ENCODE data around the gene BRICD5. TPM values are rescaled to one million over a fixed set of nuclear protein-coding genes. Genes with fewer than 3 reads are reported as not detected.

BRICD5 gene
- total RNA-seq, 1 experiment from 2014 or later = 18.6 TPM

DNA sequence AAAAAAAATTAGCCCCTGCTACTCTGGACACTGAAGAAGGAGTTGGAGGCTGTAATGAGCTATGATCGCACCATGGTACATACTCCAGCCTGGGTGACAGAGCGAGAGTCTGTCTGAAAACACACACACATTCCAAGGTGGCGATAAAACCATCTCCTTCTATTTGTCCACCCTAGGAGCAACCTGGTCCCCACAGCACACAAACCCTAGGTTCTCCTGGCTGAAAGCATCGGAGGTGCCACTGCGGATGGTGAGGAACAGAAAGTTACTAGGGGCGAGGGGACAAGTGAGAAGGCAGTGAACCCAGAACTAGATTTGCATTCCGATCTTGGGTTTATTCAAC lies 42.1 kb upstream of the BRICD5 start:
- DNase-seq (ENCODE audit: low spot score) = no peak
- Histone ChIP-seq H3K4me1 (ENCODE audit: insufficient read depth, low read length, poor library complexity, severe bottlenecking) (peaks cover 18% of the 10 kb centered on the region), H3K27ac (ENCODE audit: low read depth, low read length, poor library complexity, severe bottlenecking) (no peak overlapping the region), H3K9me3 (ENCODE audit: low read depth, low read length, poor library complexity, severe bottlenecking) (no peaks in the 10 kb centered on the region), H3K4me3 (ENCODE audit: low read depth, low read length, poor library complexity, severe bottlenecking) (no peak overlapping the region), H3K36me3 (ENCODE audit: insufficient read depth, low read length, poor library complexity, severe bottlenecking) (peaks cover 50% of the 10 kb centered on the region), H3K27me3 (replicated peaks; ENCODE audit: insufficient read depth, low read depth, low read length, poor library complexity) (no peaks in the 10 kb centered on the region)
- CTCF ChIA-PET = no interaction called here
- intact Hi-C loops (cut with micrococcal nuclease; ENCODE audit: unreplicated experiment) = no loop called here
- no TSS peak for BruUV-seq (replicated peaks)
- TF ChIP-seq, protein P1, sequence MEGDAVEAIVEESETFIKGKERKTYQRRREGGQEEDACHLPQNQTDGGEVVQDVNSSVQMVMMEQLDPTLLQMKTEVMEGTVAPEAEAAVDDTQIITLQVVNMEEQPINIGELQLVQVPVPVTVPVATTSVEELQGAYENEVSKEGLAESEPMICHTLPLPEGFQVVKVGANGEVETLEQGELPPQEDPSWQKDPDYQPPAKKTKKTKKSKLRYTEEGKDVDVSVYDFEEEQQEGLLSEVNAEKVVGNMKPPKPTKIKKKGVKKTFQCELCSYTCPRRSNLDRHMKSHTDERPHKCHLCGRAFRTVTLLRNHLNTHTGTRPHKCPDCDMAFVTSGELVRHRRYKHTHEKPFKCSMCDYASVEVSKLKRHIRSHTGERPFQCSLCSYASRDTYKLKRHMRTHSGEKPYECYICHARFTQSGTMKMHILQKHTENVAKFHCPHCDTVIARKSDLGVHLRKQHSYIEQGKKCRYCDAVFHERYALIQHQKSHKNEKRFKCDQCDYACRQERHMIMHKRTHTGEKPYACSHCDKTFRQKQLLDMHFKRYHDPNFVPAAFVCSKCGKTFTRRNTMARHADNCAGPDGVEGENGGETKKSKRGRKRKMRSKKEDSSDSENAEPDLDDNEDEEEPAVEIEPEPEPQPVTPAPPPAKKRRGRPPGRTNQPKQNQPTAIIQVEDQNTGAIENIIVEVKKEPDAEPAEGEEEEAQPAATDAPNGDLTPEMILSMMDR (conservative IDR thresholded peaks at IDR 0.05; ENCODE audit: low read depth, low read length) = no peak
- TF ChIP-seq EZH2 (IDR thresholded peaks at IDR 0.05; ENCODE audit: borderline replicate concordance, low read depth, low read length, poor library complexity, severe bottlenecking) = no peak
- POLR2A ChIA-PET (ENCODE audit: low non-redundant PET) = no interaction called here

DNA sequence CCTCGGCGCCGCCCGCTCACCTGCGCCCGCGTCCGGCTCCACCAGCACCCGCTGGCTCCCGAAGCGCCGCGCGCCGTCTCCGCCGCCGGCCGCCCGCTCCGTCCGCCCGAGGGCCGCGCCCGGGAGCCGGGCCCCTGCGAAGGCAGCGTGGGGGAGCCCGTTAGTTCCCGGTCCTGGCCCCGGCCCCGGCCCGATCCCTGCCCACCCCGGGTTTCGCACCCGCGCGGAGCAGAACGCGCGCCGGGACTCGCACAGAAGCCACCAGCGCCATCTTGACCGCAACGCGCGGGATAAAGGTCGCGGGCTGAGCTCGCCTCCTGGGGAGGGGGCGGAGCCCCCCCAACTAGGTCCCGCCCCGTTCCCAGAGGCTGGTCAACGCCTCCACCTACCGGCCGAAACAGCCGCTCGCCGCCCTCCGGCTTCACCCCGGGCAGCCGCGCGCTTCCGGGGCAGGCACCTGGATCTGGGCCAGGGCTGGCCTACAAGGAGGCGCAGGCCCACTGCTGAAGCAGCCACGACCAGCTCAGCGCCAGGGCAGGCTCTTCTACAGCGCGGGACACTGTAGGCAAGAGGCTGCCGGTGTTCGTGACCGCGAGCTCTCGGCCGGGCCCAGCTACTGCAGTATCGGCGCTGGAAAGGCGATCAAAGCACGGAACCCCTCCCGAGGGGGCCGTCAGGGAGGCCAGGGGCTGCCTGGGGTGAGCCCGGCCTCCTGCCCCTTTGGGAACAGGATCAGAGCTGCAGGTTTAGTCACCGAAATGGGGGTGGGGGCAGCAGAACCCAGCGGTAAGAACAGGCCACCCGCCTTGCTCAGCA lies 40.8 kb upstream of the BRICD5 start, which contains the start of gene ECI1:
Gene ECI1, minus strand, starts transcription at position 292 of the 816 bp plus-strand sequence. Its CDS starts 21 bp downstream, at position 271.
- no TSS peak for BruUV-seq (replicated peaks)
- Histone ChIP-seq H3K27ac (ENCODE audit: low read depth, low read length, poor library complexity, severe bottlenecking) (peak within 1 kb of the TSS; percentile 90), H3K9me3 (ENCODE audit: low read depth, low read length, poor library complexity, severe bottlenecking) (no peaks in the 10 kb centered on the region), H3K36me3 (ENCODE audit: insufficient read depth, low read length, poor library complexity, severe bottlenecking) (peaks cover 40% of the 10 kb centered on the region), H3K4me1 (ENCODE audit: insufficient read depth, low read length, poor library complexity, severe bottlenecking) (peaks cover 18% of the 10 kb centered on the region), H3K4me3 (ENCODE audit: low read depth, low read length, poor library complexity, severe bottlenecking) (peak within 1 kb of the TSS; percentile 77), H3K27me3 (replicated peaks; ENCODE audit: insufficient read depth, low read depth, low read length, poor library complexity) (no peaks in the 10 kb centered on the region)
- DNase-seq (ENCODE audit: low spot score) = peak; percentile 87
- TF ChIP-seq EZH2 (IDR thresholded peaks at IDR 0.05; ENCODE audit: borderline replicate concordance, low read depth, low read length, poor library complexity, severe bottlenecking) = no peak
- TF ChIP-seq, protein P1 (conservative IDR thresholded peaks at IDR 0.05; ENCODE audit: low read depth, low read length) = peak; percentile 66
- ChIA-PET POLR2A (ENCODE audit: low non-redundant PET) (interaction anchor here (0.5 to 0.7 kb wide), 2 partner anchors 25 to 284 kb away, joined by 3 read pairs; no protein-coding TSS in a partner anchor), CTCF (interaction anchor here (0.6 to 0.9 kb wide), 2 partner anchors 193 to 235 kb away, joined by 3 read pairs; no protein-coding TSS in a partner anchor)
- intact Hi-C loops (cut with micrococcal nuclease; ENCODE audit: unreplicated experiment) = no loop called here

DNA sequence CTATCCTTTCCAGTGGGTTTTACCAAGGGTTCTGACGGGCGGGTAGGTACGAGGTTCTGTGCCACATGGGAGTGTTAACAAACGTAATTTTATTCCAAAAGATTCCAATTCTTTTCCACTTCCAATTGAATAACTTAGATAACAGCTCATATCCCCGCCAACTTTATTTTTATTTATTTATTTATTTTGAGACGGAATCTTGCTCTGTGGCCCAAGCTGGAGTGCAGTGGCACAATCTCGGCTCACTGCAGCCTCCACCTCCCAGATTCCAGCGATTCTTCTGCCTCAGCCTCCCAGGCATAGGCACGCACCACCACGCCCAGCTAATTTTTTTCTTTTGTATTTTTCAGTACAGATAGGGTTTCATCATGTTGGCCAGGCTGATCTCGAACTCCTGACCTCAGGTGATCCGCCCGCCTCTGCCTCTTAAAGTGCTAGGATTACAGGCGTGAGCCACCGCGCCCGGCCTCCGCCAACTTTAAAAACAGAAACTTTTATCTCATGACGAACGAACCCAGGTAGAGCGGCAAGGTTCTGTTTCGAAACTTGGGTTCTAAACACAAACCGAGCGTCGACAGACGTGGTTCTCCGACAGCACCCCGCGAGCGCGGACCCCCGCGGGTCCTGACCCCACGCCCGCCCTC lies 40.1 kb upstream of the BRICD5 start:
- Histone ChIP-seq H3K4me1 (ENCODE audit: insufficient read depth, low read length, poor library complexity, severe bottlenecking) (peaks cover 18% of the 10 kb centered on the region), H3K4me3 (ENCODE audit: low read depth, low read length, poor library complexity, severe bottlenecking) (peak overlapping the region; percentile 77), H3K9me3 (ENCODE audit: low read depth, low read length, poor library complexity, severe bottlenecking) (no peaks in the 10 kb centered on the region), H3K36me3 (ENCODE audit: insufficient read depth, low read length, poor library complexity, severe bottlenecking) (peaks cover 39% of the 10 kb centered on the region), H3K27me3 (replicated peaks; ENCODE audit: insufficient read depth, low read depth, low read length, poor library complexity) (no peaks in the 10 kb centered on the region), H3K27ac (ENCODE audit: low read depth, low read length, poor library complexity, severe bottlenecking) (peak overlapping the region; percentile 90)
- intact Hi-C loops (cut with micrococcal nuclease; ENCODE audit: unreplicated experiment) = no loop called here
- peak; percentile 43 for DNase-seq (ENCODE audit: low spot score)
- ChIA-PET CTCF (interaction anchor here (0.6 to 0.9 kb wide), 2 partner anchors 193 to 234 kb away, joined by 3 read pairs; no protein-coding TSS in a partner anchor), POLR2A (ENCODE audit: low non-redundant PET) (interaction anchor here (0.5 kb wide), 1 partner anchor 26 kb away, joined by 3 read pairs; no protein-coding TSS in a partner anchor)
- TSS peak; percentile 54 for BruUV-seq (replicated peaks)
- TF ChIP-seq, protein P1 (conservative IDR thresholded peaks at IDR 0.05; ENCODE audit: low read depth, low read length) = no peak
- no peak for TF ChIP-seq EZH2 (IDR thresholded peaks at IDR 0.05; ENCODE audit: borderline replicate concordance, low read depth, low read length, poor library complexity, severe bottlenecking)
